Testis (tissue), 3 donors: ENCODE data around the gene NAA80. TPM values are rescaled to one million over a fixed set of nuclear protein-coding genes. Genes with fewer than 3 reads are reported as not detected.
A peak's percentile ranks its signal among the peaks of the same experiment; 100 is the strongest.

Source experiments
- DNase-seq: peaks from one replicate; pipeline ENCODE4 v3.0.0-alpha.2; 2019
- H3K27ac ChIP-seq, 2 donors: fragments of 200-600 bp; sonication (generic); one replicate each; pipeline ENCODE4 v1.5.1; 2019
- H3K27me3 ChIP-seq: fragments of 200-600 bp; sonication (generic); one replicate; pipeline ENCODE4 v1.5.1; 2019
- H3K36me3 ChIP-seq: fragments of 200-600 bp; sonication (generic); one replicate; pipeline ENCODE4 v1.5.1; 2017; ENCODE audit warnings: low read depth; ENCODE audit errors: missing control alignments
- H3K4me1 ChIP-seq: fragments of 200-600 bp; sonication (generic); one replicate; pipeline ENCODE4 v1.5.1; 2019
- H3K4me3 ChIP-seq, 2 donors: fragments of 200-600 bp; sonication (generic); one replicate each; pipeline ENCODE4 v1.5.1; 2017 to 2019
- H3K9me3 ChIP-seq: fragments of 200-600 bp; sonication (generic); one replicate; pipeline ENCODE4 v1.5.1; 2017
- POLR2A ChIP-seq: fragments of 450-650 bp; IDR thresholded peaks from one replicate; pipeline ENCODE4 v1.6.1; 2017; ENCODE audit warnings: antibody characterized with exemption, mild to moderate bottlenecking, moderate library complexity
- WGBS, 2 donors: methylation state at CpG; one replicate each; pipeline ENCODE4 v1.1.5; 2018; 5-methylcytosine and 5-hydroxymethylcytosine counted together
- intact Hi-C: fragments of 100-400 bp; cut with DNase I; formaldehyde crosslinking; loops from one replicate; pipeline ENCODE4 v1.15.1; 2023; ENCODE audit warnings: low total_unique reads
- polyA plus RNA-seq: library from polyadenylated mRNA; stranded (reverse); fragments of 350-450 nt; fragmentation: Illumina TruSeq; extraction: RNeasy Lipid Tissue Mini Kit (QIAGEN cat#74804); gene quantifications from one replicate; pipeline ENCODE4 v1.2.3, GENCODE V29; 2014; ENCODE audit warnings: low read depth, low replicate concordance; ENCODE audit not compliant: insufficient read depth
- total RNA-seq, 2 donors: library from RNA; depleted of rRNA; stranded (reverse); fragments of >200 nt; gene quantifications; one replicate each; pipeline ENCODE4 v1.2.3, GENCODE V29; 2016
- TF ChIP-seq, protein P1 (sequence below), 3 experiments: fragments of 450-650 bp in 2 of 3; fragments of 200-600 bp in 1 of 3; sonication (generic) in 1 of 3; IDR thresholded peaks; one replicate each; pipeline ENCODE4 v1.5.1; 2016 to 2019; ENCODE audit warnings: antibody characterized with exemption in 3 of 3, mild to moderate bottlenecking in 2 of 3, moderate library complexity in 1 of 3

NAA80 gene
- total and polyA plus RNA-seq, 3 donors from 2014 or later: 37.9 to 79.4 (median 72.4) TPM

GRCh38 chr3:50260027-50260941 lies 38.9 kb downstream of the NAA80 start:
- Histone ChIP-seq H3K4me3 (peak overlapping the region; percentile 75 to 78), H3K27me3 (no peaks in the 10 kb centered on the region), H3K9me3 (no peaks in the 10 kb centered on the region), H3K36me3 (no peaks in the 10 kb centered on the region), H3K27ac (peak overlapping the region; percentile 99), H3K4me1 (peaks cover 35% of the 10 kb centered on the region)
- TF ChIP-seq POLR2A: peak; percentile 45
- TF ChIP-seq, protein P1, sequence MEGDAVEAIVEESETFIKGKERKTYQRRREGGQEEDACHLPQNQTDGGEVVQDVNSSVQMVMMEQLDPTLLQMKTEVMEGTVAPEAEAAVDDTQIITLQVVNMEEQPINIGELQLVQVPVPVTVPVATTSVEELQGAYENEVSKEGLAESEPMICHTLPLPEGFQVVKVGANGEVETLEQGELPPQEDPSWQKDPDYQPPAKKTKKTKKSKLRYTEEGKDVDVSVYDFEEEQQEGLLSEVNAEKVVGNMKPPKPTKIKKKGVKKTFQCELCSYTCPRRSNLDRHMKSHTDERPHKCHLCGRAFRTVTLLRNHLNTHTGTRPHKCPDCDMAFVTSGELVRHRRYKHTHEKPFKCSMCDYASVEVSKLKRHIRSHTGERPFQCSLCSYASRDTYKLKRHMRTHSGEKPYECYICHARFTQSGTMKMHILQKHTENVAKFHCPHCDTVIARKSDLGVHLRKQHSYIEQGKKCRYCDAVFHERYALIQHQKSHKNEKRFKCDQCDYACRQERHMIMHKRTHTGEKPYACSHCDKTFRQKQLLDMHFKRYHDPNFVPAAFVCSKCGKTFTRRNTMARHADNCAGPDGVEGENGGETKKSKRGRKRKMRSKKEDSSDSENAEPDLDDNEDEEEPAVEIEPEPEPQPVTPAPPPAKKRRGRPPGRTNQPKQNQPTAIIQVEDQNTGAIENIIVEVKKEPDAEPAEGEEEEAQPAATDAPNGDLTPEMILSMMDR (IDR thresholded peaks at IDR 0.05): peak; percentile 99 to 100 (median 100)
- intact Hi-C loops: no loop called here
- 1 to 18% methylated on average over 2 to 50 of the region's 70 CpGs for WGBS, 2 donors
- peak; percentile 96 for DNase-seq

DNA sequence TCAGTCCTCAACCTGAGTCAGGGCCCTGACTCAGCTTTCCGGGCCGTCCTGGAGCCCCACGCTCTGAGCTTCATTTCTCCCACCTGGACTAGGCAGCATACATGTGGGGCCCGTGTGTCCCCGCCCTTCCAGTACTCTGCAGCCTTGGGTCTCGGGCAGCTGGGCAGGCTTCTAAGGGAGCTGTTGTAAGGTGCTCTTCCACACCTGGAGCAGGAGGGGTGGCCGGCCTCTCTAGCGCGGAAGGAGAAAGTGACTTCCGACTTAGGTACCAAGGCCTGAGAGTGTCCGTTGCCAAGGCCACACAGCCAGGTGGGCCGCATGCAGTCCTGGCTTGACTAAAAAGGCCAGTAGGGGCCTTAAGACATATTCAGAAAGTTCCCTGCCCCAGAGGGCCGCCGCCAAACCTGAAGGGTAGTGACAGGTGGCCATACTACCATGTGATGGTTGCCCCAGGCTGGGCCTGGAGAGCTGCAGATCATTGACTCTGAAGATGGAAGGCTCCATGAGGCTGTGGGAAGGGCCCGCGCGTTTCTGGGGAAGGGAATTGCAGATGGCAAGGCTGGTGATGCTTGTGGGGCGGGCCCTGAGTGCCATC lies 39.7 kb downstream of the NAA80 start:
- Histone ChIP-seq H3K9me3 (no peaks in the 10 kb centered on the region), H3K27me3 (no peaks in the 10 kb centered on the region), H3K4me3 (peak overlapping the region; percentile 75 to 78), H3K36me3 (no peaks in the 10 kb centered on the region), H3K27ac (peak overlapping the region; percentile 99), H3K4me1 (peaks cover 28% of the 10 kb centered on the region)
- no peak for TF ChIP-seq POLR2A
- TF ChIP-seq, protein P1 (IDR thresholded peaks at IDR 0.05): no peak
- WGBS, 2 donors: 40 to 43% methylated on average over 15 to 18 of the region's 18 CpGs
- no peak for DNase-seq
- intact Hi-C loops: loop anchor here (10.0 kb wide), 1 partner anchor 65 kb away; the partner anchor contains the start of genes HYAL2 and TUSC2

DNA sequence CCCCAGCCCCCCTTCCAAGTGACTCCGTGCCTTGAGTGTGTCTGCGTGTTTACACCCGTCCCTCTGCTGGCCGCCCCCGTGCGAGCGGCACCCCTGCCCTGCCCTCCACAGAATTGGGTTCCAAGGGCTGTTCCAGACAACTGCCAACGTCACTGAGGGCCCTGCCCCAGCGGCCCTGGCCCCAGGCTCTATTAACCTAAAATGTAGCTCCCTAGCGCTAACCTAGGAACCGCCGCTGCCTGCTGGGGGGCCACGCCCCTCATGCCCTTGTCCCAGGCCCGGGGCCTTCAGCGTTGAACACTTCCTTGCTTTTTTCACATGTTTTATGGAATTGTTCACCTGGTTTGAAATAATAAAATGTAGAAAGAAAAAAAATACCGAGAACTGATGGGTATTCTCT lies 40.2 kb downstream of the NAA80 start:
- Histone ChIP-seq H3K4me3 (peak overlapping the region in 1 of 2 donors; percentile 78), H3K27ac (peak overlapping the region; percentile 99), H3K27me3 (no peaks in the 10 kb centered on the region), H3K9me3 (no peaks in the 10 kb centered on the region), H3K4me1 (peaks cover 22% of the 10 kb centered on the region), H3K36me3 (no peaks in the 10 kb centered on the region)
- WGBS, 2 donors: 56 to 69% methylated on average over 16 of the region's 16 CpGs
- intact Hi-C loops: loop anchor here (10.0 kb wide), 1 partner anchor 66 kb away; the partner anchor contains the start of genes HYAL2 and TUSC2
- DNase-seq: no peak
- no peak for TF ChIP-seq POLR2A
- TF ChIP-seq, protein P1 (IDR thresholded peaks at IDR 0.05): no peak

- intact Hi-C loops: loop anchor here (10.0 kb wide), 1 partner anchor 67 kb away; the partner anchor contains the start of genes HYAL2 and TUSC2
- no peaks in the 10 kb centered on the region for H3K9me3 ChIP-seq
- no peaks in the 10 kb centered on the region for H3K27me3 ChIP-seq
- H3K36me3 ChIP-seq: no peaks in the 10 kb centered on the region
- H3K4me3 ChIP-seq: no peak overlapping the region
- WGBS, 2 donors: 91 to 94% methylated on average over 15 to 17 of the region's 17 CpGs
- TF ChIP-seq POLR2A: no peak
- TF ChIP-seq, protein P1 (IDR thresholded peaks at IDR 0.05): no peak
- H3K4me1 ChIP-seq: peaks cover 20% of the 10 kb centered on the region
- H3K27ac ChIP-seq: peak overlapping the region in 1 of 2 donors; percentile 99
- no peak for DNase-seq
These were observed 41.0 kb downstream of the NAA80 start for GRCh38 chr3:50258029-50258680.
